Coronary artery (tissue), 2 donors: ENCODE results near the gene SMPD1.

Experiments used
- DNase-seq: peaks from one replicate; pipeline ENCODE4 v3.0.0-alpha.2; 2017; ENCODE audit warnings: low spot score
- H3K27ac ChIP-seq, 2 donors: fragments of 200-600 bp; sonication (generic); one replicate each; pipeline ENCODE4 v1.5.1; 2016 to 2019
- H3K4me3 ChIP-seq: fragments of 200-600 bp; sonication (generic); 2 replicates; pipeline ENCODE4 v1.5.1; 2016; ENCODE audit warnings: mild to moderate bottlenecking, moderate library complexity
- CTCF ChIP-seq: fragments of 200-600 bp; sonication (generic); IDR thresholded peaks from one replicate; pipeline ENCODE4 v1.5.1; 2019; ENCODE audit warnings: antibody characterized with exemption

SMPD1 gene

GRCh38 chr11:6365659-6366058, 24.6 kb upstream of the SMPD1 start:
- H3K27ac ChIP-seq = no peak overlapping the region
- DNase-seq = no peak
- H3K4me3 ChIP-seq = no peak overlapping the region
- TF ChIP-seq CTCF = no peak

- TF ChIP-seq CTCF = no peak
- Histone ChIP-seq H3K27ac (no peak overlapping the region), H3K4me3 (no peak overlapping the region)
- no peak for DNase-seq
Observed at GRCh38 chr11:6371825-6372224, 18.4 kb upstream of the SMPD1 start.

- no peak for DNase-seq
- Histone ChIP-seq H3K27ac (no peak overlapping the region), H3K4me3 (no peak overlapping the region)
- no peak for TF ChIP-seq CTCF
Observed at GRCh38 chr11:6377902-6378639, 12.2 kb upstream of the SMPD1 start.

- no peak overlapping the region for H3K27ac ChIP-seq
- no peak for TF ChIP-seq CTCF
- H3K4me3 ChIP-seq = no peak overlapping the region
- DNase-seq = no peak
Observed at GRCh38 chr11:6378640-6378989, 11.7 kb upstream of the SMPD1 start.

- no peak for TF ChIP-seq CTCF
- no peak for DNase-seq
- Histone ChIP-seq H3K4me3 (no peak overlapping the region), H3K27ac (no peak overlapping the region)
Observed at GRCh38 chr11:6385046-6385777, 5.1 kb upstream of the SMPD1 start.

- Histone ChIP-seq H3K4me3 (no peak overlapping the region), H3K27ac (no peak overlapping the region)
- TF ChIP-seq CTCF = no peak
- no peak for DNase-seq
Observed at GRCh38 chr11:6387811-6388599, 2.3 kb upstream of the SMPD1 start.
